Muscle of back (tissue), 11 donors: ENCODE results near the gene KCP. TPM values are rescaled to one million over a fixed set of nuclear protein-coding genes. Genes with fewer than 3 reads are reported as not detected.

Experiments used
- DNase-seq, 3 donors: peaks; one replicate each; pipeline versions ENCODE4 v3.0.0 to v3.0.0-alpha.2; 2013
- polyA plus RNA-seq, 10 donors: library from polyadenylated mRNA; unstranded; fragments of 120-200 nt; gene quantifications; one replicate each; pipeline ENCODE4 v1.2.1, GENCODE V29; 2013; ENCODE audit not compliant: insufficient read length in 10 of 10

Gene KCP
- polyA plus RNA-seq, 10 donors = 0.48 to 1.8 (median 1.3) TPM

- DNase-seq = no peak
Measured at GRCh38 chr7:128875523-128875948, 35.0 kb downstream of the KCP start.

DNA sequence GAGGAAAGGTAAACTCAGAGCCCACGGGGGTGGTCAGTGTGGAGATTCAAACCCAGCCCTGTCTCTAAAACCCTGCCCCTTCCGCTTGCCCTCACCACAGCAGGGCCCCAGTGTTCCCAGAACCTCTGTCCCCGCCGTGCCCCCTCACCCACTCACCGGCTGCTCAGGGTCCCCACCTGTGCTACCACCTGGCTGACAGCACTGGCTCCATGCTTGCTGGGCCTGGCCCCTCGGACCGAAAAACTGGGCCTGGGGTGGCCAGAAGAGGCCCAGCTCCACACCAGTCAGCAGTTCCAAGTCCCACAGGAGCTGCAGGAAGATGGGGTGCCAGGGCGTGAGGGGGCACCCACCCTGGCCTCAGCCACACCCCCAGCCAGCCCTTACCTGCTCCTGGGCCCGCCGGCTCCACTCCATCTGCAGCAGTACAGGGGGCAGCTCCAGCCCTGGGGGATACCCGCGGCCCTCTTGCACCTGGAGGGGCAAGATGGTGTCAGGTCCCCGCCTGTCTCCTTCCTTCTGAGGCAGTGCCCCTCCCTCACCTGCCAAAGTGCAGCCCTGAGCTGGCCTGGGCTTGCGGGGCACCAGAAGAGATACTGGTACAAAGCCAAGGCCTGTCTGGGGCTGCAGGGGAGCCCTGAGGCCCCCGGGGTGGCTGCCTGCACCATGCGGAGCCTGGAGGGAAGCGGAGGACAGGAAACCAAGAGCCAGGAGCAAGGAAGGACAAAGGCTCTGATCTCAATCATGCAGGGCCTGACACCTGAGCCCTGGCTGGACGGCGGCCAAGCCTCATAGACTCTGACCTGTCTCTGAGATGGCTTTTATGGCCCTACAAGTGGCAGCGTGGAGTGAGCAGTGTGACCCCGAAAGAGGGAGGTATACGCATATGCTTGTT lies 36.1 kb downstream of the KCP start:
- no peak for DNase-seq

GRCh38 chr7:128873234-128873633 lies 37.3 kb downstream of the KCP start:
- DNase-seq = no peak

GRCh38 chr7:128872394-128872824 lies 38.1 kb downstream of the KCP start:
- no peak for DNase-seq

GRCh38 chr7:128871050-128871449 lies 39.5 kb downstream of the KCP start:
- no peak for DNase-seq

- no peak for DNase-seq
Measured at GRCh38 chr7:128869944-128870285, 40.6 kb downstream of the KCP start.

DNA sequence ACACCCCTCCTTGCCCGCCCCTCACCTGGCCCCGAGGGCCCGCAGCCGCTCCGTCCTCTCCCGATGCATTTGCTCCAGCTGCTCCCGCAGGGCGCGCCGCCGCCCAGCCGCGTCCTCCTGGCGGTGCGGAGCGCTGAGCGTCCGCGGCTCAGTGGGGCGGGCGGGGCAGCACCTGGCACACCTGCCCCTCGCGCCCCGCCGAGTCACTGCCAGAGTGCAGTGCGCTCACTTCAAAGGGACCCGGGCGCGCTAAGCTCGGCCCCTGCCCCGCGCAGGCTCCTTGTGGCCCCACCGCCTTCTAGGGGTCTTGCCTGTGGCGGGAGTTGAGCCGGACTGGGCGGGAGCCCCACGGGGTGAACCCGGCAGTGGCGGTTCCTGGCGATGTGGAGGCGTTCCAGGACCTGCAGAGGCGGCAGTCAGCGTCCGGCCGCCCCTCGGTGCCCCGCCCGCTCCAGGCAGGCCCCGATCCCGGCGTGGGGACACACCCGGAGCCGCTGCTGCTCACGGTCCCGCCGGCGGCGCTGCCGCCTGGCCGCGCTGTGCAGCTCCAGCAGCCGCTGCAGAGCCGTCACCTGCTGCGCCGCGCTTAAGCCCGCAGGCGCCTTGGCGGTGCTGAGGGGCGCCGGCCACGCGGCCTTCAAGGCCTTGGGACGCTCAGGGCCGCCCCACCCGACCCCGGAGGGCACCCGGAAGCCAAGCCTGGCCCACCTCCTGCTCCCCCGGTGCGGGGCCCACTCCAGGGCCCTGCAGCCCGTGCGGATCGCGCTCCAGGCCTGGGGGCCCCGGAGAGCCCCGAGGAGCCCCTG lies 41.2 kb downstream of the KCP start:
- peak in 2 of 3 donors; percentile 64 to 84 for DNase-seq

GRCh38 chr7:128868624-128869137 lies 41.8 kb downstream of the KCP start:
- no peak for DNase-seq

DNA sequence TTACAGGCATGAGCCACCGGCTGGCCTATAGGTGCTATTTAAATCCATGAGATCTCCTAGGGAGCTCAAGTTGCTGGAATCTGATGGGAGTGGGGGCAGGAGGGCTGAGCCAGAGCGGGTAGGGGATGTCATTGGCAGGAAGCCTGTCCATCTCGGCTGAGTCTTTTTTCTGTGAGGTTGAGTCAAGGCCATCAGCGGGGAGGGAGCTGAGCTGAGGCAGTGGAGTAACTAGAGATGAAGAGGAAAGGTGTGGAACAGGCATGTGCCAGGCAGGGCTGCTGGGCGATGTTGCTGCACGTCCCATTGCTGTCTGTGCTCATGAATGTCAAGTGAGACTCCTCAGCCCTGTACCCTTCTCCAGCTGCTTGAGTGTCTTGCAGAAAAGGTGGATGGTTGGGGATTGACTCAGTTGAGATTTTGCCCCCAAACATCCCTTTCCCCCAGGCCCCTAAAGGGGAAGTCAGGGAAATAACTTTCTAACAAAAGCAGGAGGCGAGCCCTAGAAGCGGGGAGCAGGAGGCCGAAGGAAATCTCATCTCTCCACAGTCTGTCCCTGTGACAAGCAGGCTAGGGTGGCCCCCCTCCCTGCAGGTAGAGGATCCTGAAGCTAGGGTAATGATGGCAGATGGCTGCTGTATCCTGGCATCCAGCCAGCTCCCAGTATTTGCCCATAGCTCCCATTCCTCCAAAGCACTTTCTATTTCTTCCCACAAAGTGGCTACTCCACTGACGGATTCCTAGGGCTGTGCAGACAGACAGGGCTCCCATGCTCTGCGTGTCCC lies 42.5 kb downstream of the KCP start:
- peak in 2 of 3 donors; percentile 39 to 55 for DNase-seq

DNA sequence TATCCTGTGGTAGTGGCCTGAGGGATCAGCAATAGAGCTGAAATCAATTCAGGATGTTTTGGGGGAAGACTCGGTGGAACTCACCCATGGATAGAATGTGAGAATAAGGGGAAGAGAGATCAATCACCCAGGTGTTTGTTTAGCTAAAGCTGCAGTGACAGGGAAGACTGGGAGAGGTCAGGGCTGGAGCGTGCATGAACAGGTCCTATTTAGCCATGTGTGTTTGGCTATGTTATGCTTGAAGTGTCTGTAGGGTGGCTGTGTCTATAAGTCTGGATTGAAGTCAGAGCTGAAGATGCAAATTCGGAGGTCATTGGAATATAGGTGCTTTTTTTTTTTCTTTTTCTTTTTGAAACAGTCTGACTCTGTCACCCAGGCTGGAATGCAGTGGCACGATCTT lies 43.3 kb downstream of the KCP start:
- DNase-seq = no peak

- DNase-seq = no peak
Measured at GRCh38 chr7:128865996-128866877, 44.3 kb downstream of the KCP start.

DNA sequence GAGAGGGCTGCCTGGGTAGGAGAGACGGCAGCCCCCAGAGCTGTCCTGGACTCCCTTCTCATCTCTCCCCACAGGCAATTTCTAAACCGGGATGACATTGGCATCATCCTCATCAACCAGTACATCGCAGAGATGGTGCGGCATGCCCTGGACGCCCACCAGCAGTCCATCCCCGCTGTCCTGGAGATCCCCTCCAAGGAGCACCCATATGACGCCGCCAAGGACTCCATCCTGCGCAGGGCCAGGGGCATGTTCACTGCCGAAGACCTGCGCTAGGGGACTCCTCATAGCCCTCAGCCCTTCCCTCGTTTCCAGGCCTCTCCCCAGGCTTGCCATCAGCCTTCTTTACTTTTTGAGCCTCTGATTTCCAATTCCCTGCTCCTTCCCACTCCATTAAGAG lies 45.2 kb downstream of the KCP start:
- DNase-seq = no peak

- peak in 2 of 3 donors; percentile 38 to 66 for DNase-seq
Measured at GRCh38 chr7:128863433-128863989, 47.0 kb downstream of the KCP start.

DNA sequence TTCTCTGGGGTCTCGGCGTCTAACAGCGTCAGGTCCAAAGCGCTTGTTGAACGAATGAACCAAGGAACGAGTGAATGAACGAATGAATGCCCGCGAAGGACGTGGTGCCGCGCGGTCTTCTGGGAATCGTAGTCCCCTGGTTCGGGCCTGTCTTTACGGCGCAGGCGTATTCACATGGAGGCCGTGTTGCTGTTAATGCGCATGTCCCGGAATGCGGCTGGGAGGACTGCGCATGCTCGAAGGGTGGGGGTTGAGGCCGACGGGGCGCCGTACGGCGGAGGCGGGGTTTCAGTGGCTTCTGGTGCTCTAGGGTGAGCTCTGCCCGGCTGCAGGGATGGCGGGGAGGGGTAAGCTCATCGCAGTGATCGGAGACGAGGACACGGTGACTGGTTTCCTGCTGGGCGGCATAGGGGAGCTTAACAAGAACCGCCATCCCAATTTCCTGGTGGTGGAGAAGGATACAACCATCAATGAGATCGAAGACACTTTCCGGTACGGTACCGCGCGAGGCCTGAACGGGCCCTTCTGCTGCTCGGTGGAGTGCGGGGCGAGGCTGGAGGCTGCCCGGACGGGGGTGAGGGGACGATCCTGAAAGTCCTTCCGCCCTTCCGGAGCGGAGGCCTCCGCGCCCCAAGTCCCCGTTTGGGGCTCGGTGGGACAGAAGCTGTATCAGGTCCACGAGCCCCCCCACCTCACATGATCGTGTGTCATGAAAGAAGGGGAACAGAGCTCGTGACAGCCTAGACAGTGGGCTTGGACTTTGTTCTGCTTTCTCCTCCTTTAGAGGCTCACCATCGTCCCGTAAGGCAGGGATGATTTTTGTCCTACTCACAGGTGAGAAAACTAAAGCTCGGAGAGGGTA lies 47.7 kb downstream of the KCP start, which contains the start of gene ATP6V1F:
ATP6V1F (plus strand) TSS at position 286 of the 862 bp plus-strand sequence; CDS start at position 335, 49 bp downstream.
- peak; percentile 98 to 99 (median 99) for DNase-seq

DNA sequence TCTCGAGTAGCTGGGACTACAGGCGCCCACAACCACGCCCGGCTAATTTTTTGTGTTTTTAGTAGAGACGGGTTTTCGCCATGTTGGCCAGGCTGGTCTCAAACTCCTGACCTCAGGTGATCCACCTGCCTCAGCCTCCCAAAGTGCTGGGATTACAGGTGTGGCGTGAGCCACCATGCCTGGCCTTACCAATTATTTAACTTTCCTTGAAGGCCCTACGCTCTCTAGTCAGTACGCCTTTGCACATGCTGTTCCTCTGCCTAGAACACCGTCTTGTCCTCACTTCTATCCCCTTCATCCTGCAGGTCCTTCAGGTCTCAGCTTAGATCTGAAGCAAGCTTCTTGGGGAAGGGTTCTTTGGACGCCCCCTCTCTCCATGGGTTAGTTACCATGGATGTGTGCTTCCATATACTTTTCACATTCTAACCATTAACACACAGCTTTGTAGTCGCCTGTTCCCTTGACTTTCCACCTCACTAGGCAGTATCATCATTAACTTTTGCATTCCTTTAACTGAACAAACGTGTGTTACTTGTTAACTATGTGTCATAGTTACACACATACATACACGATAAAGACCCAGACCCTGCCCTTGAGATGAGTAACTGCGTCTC lies 48.4 kb downstream of the KCP start:
- DNase-seq = no peak

DNA sequence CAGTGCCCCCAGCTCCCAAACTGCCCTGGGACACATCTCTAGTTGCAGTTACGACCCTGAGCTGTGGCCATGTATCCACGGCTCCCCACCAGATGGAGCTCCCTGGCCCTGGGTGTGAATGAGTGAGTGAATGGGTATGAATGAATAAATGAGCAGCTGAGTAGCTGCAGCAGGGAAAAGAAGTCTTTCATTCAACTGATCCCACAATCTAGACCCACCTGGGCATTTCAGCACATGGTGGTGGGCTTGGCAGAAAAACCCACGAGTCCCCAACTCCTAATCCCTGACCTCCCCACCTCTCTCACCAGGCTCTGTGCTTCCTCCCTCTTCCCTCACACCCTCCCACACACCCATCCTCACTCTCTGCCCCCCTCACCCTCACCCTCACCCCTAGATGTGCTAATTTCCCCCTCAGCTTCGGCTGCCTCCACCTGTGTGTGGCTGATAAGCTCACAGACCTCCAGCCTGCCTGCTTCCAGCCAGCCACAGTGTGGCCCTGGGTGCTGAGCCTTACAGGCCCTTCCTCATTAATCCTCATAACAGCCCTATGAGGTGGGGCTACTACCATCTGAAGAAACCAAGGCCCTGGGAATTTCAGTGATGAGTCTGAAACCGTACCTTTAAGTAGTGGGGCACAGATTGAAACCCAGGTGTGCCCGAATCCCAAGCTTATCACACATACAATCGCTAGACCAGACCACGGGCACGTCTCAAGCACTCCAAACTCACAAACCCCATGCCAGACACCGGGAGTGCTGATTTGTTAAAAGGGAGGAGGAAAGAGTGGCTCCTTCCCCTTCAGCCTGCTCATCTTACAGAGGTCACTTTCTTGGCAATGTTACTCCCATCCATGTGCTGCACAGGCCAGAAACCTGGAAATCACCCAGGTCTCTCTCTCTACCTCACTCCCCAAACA lies 50.1 kb downstream of the KCP start:
- peak in 1 of 3 donors; percentile 75 for DNase-seq
